MCF 10A (cell line): ENCODE measurements around the gene PCK2. TPM values are rescaled to one million over a fixed set of nuclear protein-coding genes. Genes with fewer than 3 reads are reported as not detected.

ENCODE experiments used
- BruUV-seq: library from RNA; stranded (reverse); fragments of 400-500 nt; replicated peaks from 2 replicates; lab custom pipeline; 2021; lab: Mats Ljungman, UMichigan
- CTCF ChIA-PET: fragments of 300-600 bp; sonication (Branson Sonifier 250); formaldehyde crosslinking; extraction: SDS; loops from one replicate; lab custom pipeline; 2021; ENCODE audit warnings: antibody characterized with exemption, inconsistent platforms; lab: Yijun Ruan, JAX
- POLR2A ChIA-PET: fragments of 300-600, 350-650 bp; sonication (Branson Sonifier 250); formaldehyde crosslinking; extraction: SDS; loops from one replicate; lab custom pipeline; 2020; ENCODE audit warnings: antibody characterized with exemption, inconsistent platforms; lab: Yijun Ruan, JAX
- DNase-seq: peaks from one replicate; pipeline ENCODE4 v3.0.0-alpha.2; 2018; ENCODE audit not compliant: unreplicated experiment
- H3K27ac Mint-ChIP-seq: one replicate; pipeline ENCODE4 v1.8.0; 2022; ENCODE audit warnings: mild to moderate bottlenecking, low read depth, mixed read lengths; ENCODE audit not compliant: unreplicated experiment
- H3K27me3 Mint-ChIP-seq: one replicate; pipeline ENCODE4 v1.8.0; 2022; ENCODE audit warnings: mixed read lengths; ENCODE audit not compliant: insufficient read depth, unreplicated experiment
- H3K36me3 Mint-ChIP-seq: one replicate; pipeline ENCODE4 v1.8.0; 2022; ENCODE audit warnings: mild to moderate bottlenecking, moderate library complexity, mixed read lengths; ENCODE audit not compliant: insufficient read depth, unreplicated experiment
- H3K4me1 Mint-ChIP-seq: one replicate; pipeline ENCODE4 v1.8.0; 2022; ENCODE audit warnings: mixed read lengths; ENCODE audit not compliant: insufficient read depth, unreplicated experiment
- H3K4me3 Mint-ChIP-seq: one replicate; pipeline ENCODE4 v1.8.0; 2022; ENCODE audit warnings: mild to moderate bottlenecking, moderate library complexity, mixed read lengths; ENCODE audit not compliant: unreplicated experiment
- H3K9me3 Mint-ChIP-seq: one replicate; pipeline ENCODE4 v1.8.0; 2022; ENCODE audit warnings: mixed read lengths; ENCODE audit not compliant: unreplicated experiment
- intact Hi-C: fragments of 100-400 bp; cut with micrococcal nuclease; formaldehyde crosslinking; loops from 2 replicates; pipeline ENCODE4 v1.14.1; 2022
- total RNA-seq: library from RNA; stranded (reverse); gene quantifications from 2 replicates; pipeline ENCODE4 v1.2.3, GENCODE V29; 2022
- TF ChIP-seq, protein P1 (sequence below): fragments of 200-600 bp; IDR thresholded peaks from one replicate; pipeline ENCODE4 v1.8.0; 2022; ENCODE audit warnings: antibody characterized with exemption, mild to moderate bottlenecking; ENCODE audit not compliant: unreplicated experiment

The PCK2 gene
- total RNA-seq, 1 experiment from 2014 or later: 112 TPM

GRCh38 chr14:24074625-24075484, 19.3 kb upstream of the PCK2 start:
- no peak overlapping the region for H3K4me3 Mint-ChIP-seq

DNA sequence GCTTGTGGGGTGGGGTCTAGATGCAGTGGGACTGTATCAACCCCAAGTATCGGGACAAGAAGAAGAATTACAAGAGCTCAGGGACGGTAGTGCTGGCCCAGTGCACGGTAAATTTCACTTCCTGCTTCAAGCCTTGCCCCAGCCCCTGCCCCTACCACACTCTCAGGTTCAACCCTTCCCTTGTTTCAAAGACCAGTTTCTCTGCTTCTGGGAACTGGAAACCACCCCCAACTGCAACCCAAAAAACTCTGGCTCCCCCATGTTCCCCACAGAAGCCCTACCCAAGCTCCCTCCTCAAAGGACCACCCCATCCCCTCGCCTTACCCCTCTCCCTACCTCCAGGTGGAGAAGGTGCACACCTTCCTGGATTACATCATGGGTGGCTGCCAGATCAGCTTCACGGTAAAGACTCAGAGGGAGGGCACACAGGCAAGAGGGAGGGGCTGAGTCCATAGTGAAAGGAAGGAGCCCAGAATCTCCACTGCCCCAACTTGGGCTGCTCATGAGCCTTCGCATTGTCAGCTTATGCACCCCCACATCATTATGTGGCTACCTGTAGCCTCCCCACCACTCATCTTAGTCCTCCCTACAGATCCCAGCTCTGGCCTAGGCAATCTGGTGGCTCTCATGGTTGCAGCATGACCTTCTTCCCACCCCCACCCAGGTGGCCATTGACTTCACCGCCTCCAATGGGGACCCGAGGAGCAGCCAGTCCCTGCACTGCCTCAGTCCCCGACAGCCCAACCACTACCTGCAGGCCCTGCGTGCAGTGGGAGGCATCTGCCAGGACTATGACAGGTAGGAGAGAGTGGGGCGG, 18.4 kb upstream of the PCK2 start:
- Mint-ChIP-seq H3K9me3 (no peaks in the 10 kb centered on the region), H3K4me1 (no peaks in the 10 kb centered on the region), H3K27me3 (peaks cover 37% of the 10 kb centered on the region), H3K36me3 (no peaks in the 10 kb centered on the region), H3K4me3 (no peak overlapping the region), H3K27ac (no peak overlapping the region)
- no peak for DNase-seq
- intact Hi-C loops: no loop called here
- no TSS peak for BruUV-seq
- CTCF ChIA-PET: interaction anchor here (0.6 to 1.9 kb wide), 8 partner anchors 14 to 1553 kb away, joined by 3 to 5 read pairs (median 4); partner anchors contain the start of gene IRF9
- TF ChIP-seq, protein P1, sequence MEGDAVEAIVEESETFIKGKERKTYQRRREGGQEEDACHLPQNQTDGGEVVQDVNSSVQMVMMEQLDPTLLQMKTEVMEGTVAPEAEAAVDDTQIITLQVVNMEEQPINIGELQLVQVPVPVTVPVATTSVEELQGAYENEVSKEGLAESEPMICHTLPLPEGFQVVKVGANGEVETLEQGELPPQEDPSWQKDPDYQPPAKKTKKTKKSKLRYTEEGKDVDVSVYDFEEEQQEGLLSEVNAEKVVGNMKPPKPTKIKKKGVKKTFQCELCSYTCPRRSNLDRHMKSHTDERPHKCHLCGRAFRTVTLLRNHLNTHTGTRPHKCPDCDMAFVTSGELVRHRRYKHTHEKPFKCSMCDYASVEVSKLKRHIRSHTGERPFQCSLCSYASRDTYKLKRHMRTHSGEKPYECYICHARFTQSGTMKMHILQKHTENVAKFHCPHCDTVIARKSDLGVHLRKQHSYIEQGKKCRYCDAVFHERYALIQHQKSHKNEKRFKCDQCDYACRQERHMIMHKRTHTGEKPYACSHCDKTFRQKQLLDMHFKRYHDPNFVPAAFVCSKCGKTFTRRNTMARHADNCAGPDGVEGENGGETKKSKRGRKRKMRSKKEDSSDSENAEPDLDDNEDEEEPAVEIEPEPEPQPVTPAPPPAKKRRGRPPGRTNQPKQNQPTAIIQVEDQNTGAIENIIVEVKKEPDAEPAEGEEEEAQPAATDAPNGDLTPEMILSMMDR: no peak
- POLR2A ChIA-PET: no interaction called here

More at GRCh38 chr14:24074625-24075484, 19.3 kb upstream of the PCK2 start:
- no peaks in the 10 kb centered on the region for H3K4me1 Mint-ChIP-seq
- DNase-seq: no peak
- ChIA-PET POLR2A (no interaction called here), CTCF (interaction anchor here (0.6 to 1.9 kb wide), 6 partner anchors 18 to 851 kb away, joined by 3 to 5 read pairs (median 4); partner anchors contain the start of gene IRF9)
- intact Hi-C loops: no loop called here
- TF ChIP-seq, protein P1: no peak
- H3K9me3 Mint-ChIP-seq: no peaks in the 10 kb centered on the region
- H3K27ac Mint-ChIP-seq: no peak overlapping the region
- H3K36me3 Mint-ChIP-seq: no peaks in the 10 kb centered on the region
- H3K27me3 Mint-ChIP-seq: peaks cover 44% of the 10 kb centered on the region
- no TSS peak for BruUV-seq

- no TSS peak for BruUV-seq
- intact Hi-C loops: no loop called here
- peaks cover 32% of the 10 kb centered on the region for H3K27me3 Mint-ChIP-seq
- TF ChIP-seq, protein P1: no peak
- ChIA-PET POLR2A (no interaction called here), CTCF (interaction anchor here (0.5 to 1.3 kb wide), 5 partner anchors 14 to 1554 kb away, joined by 3 to 4 read pairs (median 3); no protein-coding TSS in a partner anchor)
- no peak overlapping the region for H3K4me3 Mint-ChIP-seq
- H3K27ac Mint-ChIP-seq: no peak overlapping the region
- no peaks in the 10 kb centered on the region for H3K4me1 Mint-ChIP-seq
- no peaks in the 10 kb centered on the region for H3K9me3 Mint-ChIP-seq
- H3K36me3 Mint-ChIP-seq: no peaks in the 10 kb centered on the region
- DNase-seq: no peak
These were observed 17.9 kb upstream of the PCK2 start for GRCh38 chr14:24076302-24076601.

GRCh38 chr14:24077086-24077485, 17.0 kb upstream of the PCK2 start:
- no peaks in the 10 kb centered on the region for H3K36me3 Mint-ChIP-seq
- no peak overlapping the region for H3K27ac Mint-ChIP-seq
- peaks cover 29% of the 10 kb centered on the region for H3K27me3 Mint-ChIP-seq
- CTCF ChIA-PET: interaction anchor here (0.7 kb wide), 1 partner anchor 20 kb away, joined by 4 read pairs; no protein-coding TSS in a partner anchor
- H3K4me3 Mint-ChIP-seq: no peak overlapping the region
- intact Hi-C loops: no loop called here
- POLR2A ChIA-PET: no interaction called here
- H3K4me1 Mint-ChIP-seq: no peaks in the 10 kb centered on the region
- TF ChIP-seq, protein P1: no peak
- no peaks in the 10 kb centered on the region for H3K9me3 Mint-ChIP-seq
- no peak for DNase-seq
- no TSS peak for BruUV-seq
